ENCODE results near the gene VWF.
A peak's percentile ranks its signal among the peaks of the same experiment; 100 is the strongest.
"Not testable (repeated sequence)": the region's sequence is repeated elsewhere in the genome, so short reads cannot be mapped to it uniquely, and the experiment has no call there.

The VWF gene

DNA sequence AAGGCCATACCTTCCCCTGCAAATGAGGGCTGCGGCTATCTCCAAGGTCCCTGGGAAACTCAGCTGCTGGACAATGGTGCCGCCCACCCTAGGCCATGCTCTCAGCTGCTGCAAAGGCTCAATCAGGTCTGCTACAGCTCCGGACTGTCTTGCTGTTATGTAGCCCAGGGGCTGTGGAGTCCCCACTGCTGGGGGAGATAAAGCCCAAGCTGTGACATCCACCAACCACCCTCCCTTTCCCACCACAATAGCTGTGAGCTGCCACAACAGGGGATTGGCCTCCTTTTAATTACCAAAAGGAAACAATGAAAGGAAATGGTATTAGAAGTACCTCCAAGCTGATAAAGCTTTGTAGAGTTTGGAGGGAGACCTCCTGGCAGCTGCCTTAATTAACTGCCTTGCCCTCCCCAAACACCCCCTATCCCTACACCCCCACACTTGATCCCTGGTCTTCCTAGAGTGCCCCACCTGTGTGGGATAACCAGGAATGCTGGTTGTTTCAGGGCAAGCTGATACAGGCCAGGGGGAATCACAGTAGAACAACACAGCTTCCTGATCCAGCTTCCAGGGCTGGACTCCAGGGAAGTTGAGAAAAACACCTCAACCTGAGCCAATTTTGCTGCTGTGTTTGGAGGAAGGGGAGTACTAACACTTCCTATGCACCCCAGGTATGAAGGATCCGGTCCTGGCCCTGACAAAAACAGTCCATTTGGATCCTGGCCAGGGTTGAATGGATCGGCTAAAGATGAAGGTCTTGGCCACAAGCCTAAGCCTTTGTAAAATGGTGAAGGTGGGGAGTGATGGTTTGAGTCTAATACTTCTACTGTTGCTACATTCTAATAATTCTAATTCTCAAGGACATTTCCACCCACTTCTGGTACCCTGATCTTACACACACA lies at the start of gene VWF:
VWF (minus strand) TSS at position 260 of the 899 bp plus-strand sequence. CDS start 1,474 bp downstream, outside the sequence.
- DNase-seq (ENCODE audit: low read depth, low spot score): no peak

- DNase-seq (ENCODE audit: low read depth, low spot score): no peak
Measured at GRCh38 chr12:6172862-6173261, 48.4 kb upstream of the VWF start.

DNA sequence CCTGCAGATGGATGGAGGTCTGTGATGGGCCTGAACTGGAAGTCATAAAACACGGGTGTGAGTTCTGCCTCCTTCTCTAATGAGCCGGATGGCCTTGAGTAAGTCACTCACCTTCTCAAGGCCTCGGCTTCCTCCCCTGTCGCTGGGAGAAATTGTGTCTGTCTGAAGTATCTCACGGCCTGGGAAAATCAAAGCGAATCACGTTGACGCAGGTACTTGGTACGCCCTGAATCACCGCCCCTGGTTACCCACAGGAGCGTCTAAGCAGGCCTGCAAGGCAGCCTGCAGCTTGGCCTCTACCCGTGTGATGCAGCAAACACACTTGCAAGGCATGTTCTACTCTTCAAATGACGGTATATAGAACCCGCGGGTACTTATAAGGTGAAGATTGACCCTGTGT lies 47.6 kb upstream of the VWF start:
- DNase-seq (ENCODE audit: low read depth, low spot score): no peak

- DNase-seq (ENCODE audit: low read depth, low spot score): no peak
Measured at GRCh38 chr12:6171409-6172015, 47.0 kb upstream of the VWF start.

DNA sequence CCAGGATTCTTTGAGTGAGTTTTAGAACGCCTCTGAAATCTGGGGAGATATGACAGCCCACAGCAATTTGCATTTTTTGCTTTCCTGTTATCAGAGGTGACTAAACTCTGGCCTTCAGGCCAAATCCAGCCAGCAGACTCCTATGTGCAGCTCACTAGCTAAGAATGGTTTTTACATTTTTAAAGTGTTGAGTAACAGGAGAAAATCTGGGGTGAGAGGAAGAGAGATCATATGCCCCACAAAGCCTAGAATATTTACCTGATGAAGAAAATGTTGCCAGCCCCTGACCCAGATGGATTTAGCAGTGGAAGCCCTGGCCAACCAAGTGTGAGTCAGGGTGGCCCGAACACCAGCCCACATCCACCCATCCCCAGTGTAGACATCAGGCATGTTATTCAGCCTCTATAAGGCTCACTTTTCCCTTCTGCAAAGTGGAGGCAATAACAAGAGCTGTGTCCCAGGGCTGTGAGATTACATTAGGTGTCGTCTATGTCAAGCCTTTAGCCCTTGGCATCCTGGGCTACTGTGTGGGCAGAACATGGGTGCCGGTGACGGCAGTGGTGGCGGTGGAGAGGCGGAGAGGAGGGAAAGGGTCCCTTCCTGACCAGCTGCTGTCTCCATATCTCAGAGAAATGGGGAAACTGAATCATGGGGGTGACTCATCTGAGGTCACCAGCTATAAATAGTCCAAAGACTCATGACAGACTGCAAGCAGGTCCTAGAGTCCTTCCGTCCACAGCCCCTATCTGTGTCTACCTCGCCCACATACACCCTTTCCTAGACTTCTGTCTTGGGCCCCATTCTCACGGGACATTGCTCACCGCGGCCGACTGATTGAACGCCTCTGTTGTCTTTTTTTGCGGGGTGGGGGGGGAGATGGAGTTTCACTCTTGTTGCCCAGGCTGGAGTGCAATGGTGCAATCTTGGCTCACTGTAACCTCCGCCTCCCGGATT lies 43.1 kb upstream of the VWF start:
- DNase-seq (ENCODE audit: low read depth, low spot score): peak; percentile 58

DNA sequence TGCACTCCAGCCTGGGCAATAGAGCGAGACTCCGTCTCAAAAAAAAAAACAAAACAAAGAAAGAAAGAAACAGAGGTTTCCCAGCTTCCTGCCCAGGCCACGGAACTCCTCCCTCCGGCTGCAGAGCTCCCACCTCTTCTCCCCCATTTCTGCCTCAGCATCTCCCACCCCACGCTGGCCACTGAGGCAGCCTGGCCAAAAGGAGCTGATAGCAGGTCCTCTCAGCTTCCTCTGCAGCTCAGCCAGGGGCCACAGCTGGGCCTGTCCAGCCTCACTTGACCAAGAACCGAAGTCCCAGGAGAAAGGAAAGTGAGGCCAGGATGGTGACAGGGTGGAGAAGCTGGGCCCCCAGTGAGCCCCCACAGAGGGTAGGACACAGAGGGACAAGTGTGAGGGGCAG lies 42.3 kb upstream of the VWF start:
- no peak for DNase-seq (ENCODE audit: low read depth, low spot score)

- no peak for DNase-seq (ENCODE audit: low read depth, low spot score)
Measured at GRCh38 chr12:6165395-6165794, 40.9 kb upstream of the VWF start.

GRCh38 chr12:6163416-6164060 lies 39.1 kb upstream of the VWF start:
- DNase-seq (ENCODE audit: low read depth, low spot score): no peak

- DNase-seq (ENCODE audit: low read depth, low spot score): no peak
Measured at GRCh38 chr12:6161124-6161882, 36.8 kb upstream of the VWF start.

- not testable (repeated sequence) for DNase-seq (ENCODE audit: low read depth, low spot score)
Measured at GRCh38 chr12:6160049-6160649, 35.7 kb upstream of the VWF start.

GRCh38 chr12:6159166-6160011 lies 34.9 kb upstream of the VWF start:
- DNase-seq (ENCODE audit: low read depth, low spot score): not testable (repeated sequence)

DNA sequence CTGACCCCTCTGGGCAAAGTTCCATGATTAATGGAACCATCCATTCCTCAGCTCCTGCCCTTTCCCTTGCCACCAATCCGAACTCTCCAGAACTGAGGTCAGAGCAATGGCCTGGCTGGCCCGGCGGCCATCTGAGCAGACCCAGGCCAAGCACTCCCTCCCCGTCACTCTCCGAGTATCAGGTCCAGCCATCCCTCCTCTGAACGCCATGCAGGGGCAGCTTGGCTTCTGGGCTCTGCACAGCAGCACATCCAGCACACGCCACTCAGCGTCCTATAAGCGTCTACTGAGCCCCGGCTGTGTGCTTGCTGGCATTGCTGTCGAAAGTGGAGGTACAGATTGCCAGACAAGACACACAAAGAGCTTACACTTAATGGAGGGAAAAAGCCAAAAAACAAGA lies 34.3 kb upstream of the VWF start:
- DNase-seq (ENCODE audit: low read depth, low spot score): no peak

GRCh38 chr12:6158255-6158654 lies 33.8 kb upstream of the VWF start:
- no peak for DNase-seq (ENCODE audit: low read depth, low spot score)

DNA sequence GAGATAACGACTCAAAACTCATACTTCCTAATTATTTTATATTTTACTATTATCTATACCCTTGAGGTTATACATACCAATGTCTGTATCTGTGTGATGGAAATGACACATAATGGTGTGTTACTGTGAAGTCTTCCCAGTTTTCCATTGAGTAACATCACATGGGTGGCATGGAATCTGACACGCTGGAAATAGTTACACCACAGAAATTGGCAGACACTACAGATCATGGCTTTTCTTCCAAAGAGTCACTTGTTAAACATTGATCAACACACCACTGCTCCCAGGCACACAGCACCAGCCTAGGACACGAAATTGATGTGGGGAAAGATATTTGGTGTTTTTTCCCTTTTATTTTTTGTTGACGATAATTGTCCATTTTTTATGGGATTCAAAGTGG lies 33.0 kb upstream of the VWF start:
- no peak for DNase-seq (ENCODE audit: low read depth, low spot score)

DNA sequence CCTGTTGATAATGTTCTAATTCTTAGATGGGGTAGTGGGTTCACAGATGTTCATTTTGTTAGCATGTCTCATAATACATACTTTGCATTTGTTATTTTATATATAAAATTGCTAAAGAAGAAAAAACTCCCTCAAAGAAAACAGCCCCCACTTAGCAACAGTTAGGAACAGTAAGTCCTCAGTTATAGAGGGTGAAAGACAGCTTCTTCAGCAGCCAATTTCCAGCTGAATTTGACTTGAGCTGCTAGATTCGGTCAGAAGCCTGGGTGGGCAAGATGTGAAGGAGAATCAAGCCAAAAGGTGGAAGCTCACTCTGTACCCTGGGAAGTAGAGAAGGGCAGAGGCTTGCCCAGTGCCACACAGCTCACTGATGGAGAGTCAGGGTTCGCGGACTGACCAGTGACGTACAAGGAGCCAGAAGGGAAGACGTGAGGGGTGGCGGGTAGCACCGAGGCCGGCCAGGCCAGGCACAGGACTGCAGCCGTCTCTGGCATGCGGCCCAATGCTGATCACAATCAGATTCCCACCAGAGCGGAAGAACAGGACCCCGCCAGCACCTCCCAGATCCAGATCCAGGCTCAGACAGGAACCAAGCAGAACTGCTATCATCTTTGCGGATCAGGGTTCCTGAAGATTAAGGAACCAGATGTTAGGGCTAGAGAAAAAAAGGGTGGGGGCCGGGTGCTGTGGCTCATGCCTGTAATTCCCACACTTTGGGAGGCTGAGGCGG lies 30.4 kb upstream of the VWF start:
- DNase-seq (ENCODE audit: low read depth, low spot score): no peak

GRCh38 chr12:6148722-6149121 lies 24.3 kb upstream of the VWF start:
- not testable (repeated sequence) for DNase-seq (ENCODE audit: low read depth, low spot score)

- no peak for DNase-seq (ENCODE audit: low read depth, low spot score)
Measured at GRCh38 chr12:6148061-6148460, 23.6 kb upstream of the VWF start.

DNA sequence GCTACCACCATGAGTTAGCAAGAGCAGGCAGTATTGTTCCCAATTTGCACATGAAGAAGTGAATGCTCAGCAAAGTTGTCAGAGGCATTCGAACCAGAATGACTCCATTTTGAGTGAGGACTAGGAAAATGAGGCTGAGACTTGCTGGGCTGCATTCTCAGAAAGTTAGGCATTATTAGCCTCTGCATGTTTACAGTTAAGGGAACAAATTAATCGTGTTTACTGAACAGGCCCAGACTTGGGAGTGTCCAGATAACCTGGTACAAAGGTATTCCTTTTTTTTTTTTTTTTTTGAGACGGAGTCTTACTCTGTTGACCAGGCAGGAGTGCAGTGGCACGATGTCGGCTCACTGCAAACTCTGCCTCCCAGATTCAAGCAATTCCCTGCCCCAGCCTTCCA lies 22.5 kb upstream of the VWF start:
- DNase-seq (ENCODE audit: low read depth, low spot score): no peak

- no peak for DNase-seq (ENCODE audit: low read depth, low spot score)
Measured at GRCh38 chr12:6146509-6146908, 22.0 kb upstream of the VWF start.
